Measurements from ENCODE around the gene ZBTB2.

DNA sequence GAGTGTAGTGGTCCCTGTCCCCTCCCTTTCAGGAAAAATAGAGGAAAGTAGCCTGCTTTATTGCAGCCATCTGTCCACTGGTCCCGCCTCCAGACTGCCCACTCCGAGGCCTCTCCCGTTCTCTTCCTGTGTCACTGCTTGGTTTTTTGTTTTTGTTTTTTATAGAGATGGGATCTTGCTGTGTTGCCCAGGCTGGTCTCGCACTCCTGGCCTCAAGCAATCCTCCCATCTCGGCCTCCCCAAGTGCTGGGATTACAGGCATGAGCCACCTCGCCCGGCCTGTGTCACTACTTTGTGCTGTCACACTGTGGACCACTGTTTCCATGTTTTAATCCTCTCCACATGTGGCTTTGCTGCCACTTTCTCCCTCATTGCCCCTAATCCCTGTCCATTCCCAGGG lies 71.2 kb downstream of the ZBTB2 start:
- TF ChIP-seq CTCF (IDR thresholded peaks at IDR 0.05) (no peak), RFX5 (IDR thresholded peaks at IDR 0.05; ENCODE audit: low read length) (no peak)

Measured in SK-N-SH (cell line).